DMS 273 (cell line): Measurements from ENCODE around the gene COL23A1.
"Not testable (repeated sequence)": the region's sequence is repeated elsewhere in the genome, so short reads cannot be mapped to it uniquely, and the experiment has no call there.

Experiments
- DNase-seq: peaks from one replicate; lab custom pipeline; 2025; ENCODE audit not compliant: unreplicated experiment; lab: John Stamatoyannopoulos, UW

COL23A1 gene

DNA sequence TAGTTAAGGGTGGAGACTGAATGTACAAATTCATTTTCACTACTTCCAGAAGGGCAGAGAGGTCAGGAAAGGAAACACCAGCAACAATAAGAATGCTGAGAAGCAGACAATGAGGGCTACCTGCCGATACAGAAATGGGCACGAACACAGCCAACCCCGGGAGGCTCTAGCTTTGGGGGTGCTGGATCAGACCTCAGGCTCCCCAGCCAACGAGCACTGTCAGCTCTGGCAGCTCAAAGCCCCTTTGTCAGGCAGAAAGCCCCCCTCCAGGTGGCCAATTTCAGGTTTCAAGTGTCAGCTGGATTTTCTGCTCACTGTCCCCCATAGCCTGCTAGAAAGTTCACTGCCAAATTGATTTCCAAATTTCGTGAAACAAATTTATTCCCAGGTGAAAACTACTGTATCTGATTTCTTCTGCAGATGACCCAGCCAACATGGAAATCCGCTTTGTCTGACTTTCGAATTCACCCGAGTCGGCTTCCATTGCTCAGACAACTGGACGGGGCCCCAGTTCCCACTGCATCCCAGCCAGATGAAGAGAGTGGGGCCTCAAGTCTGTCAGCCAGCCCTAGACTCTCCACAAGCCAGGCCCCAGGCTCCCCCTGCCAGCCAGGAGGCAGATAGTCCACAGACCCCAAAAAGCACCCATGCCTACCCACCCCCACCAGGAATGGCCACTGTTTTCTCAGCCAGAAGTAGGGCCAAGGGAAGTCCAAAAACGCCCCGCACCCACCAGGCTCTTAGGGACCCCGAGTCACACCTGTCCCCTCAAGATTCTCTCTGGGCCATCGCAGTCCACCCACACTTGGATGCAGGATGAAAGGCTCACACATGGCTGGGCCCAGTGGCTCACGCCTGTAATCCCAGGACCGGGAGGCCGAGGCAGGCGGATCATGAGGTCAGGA lies 261.1 kb downstream of the COL23A1 start:
- DNase-seq: no peak

DNA sequence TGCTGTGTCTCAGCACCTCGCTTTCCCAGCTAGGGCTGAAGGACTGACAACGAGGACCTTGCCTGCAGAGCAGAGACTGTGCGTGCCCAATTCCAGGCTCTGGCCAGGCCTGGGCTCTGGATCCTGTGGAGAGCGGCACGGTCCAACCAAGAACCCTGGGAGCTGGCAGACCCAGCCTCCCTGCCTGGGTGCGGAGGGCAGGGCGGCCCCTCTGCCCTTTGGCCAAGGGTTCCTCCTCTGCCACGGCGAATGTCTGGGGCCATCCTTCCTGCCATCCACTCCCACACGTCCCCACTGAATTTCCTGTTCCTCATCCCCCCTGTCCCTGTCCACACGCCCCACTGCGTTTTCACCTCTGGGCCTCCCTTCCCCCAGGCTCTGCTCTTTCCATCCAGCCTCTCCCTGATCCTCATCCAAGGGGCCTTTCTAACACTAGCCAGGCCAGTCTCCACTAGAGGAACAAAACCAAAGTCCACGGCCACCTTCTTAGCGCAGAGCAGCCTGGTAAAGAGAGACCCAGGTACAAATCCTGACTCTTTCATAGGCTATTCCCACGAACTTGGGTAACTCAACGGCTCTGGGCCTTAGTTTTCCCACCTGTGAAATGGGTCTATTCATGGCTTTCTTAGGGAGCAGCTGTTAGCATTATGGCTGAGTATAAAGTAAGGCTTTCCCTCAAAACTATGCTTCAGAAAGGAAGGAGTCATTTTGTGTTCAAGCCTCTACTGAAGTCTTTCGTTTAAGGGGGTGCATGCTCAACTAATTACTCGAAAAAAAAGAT lies 262.1 kb downstream of the COL23A1 start:
- no peak for DNase-seq

DNA sequence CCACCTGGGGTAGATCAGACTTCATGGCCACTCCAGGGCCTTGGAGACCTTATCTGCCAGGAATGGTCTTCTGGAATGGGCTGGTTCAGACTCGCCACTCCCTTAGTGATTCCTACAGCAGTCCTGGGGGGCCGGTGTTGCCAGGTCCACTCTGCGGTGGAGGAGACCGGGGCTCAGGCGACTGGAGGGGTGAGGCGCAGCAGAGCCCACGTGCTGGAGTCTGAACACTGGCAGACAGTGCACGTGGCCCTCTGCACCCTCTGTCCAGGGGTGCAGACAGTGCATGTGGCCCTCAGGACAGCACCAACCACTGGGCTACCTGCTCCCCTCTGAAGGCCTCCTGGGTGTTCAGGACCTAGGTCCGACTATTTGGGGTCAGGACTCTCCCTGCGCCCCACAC lies 262.7 kb downstream of the COL23A1 start:
- no peak for DNase-seq

DNA sequence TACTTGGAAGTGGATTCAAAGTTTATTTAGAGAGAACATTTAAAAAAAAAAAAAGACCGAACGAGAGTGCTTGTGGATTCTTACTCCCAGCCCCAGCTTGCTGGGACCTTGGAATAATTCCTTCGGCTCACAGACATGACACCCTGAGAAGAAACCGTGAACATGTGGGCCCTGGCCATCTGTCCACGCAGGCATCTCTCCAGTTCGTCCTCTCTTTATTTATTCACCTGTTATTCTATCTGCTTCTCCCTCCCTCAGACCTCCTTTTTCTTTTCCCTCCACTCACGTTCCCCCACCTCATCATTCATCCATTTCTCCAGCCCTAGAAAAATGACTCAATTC lies 263.8 kb downstream of the COL23A1 start:
- no peak for DNase-seq

DNA sequence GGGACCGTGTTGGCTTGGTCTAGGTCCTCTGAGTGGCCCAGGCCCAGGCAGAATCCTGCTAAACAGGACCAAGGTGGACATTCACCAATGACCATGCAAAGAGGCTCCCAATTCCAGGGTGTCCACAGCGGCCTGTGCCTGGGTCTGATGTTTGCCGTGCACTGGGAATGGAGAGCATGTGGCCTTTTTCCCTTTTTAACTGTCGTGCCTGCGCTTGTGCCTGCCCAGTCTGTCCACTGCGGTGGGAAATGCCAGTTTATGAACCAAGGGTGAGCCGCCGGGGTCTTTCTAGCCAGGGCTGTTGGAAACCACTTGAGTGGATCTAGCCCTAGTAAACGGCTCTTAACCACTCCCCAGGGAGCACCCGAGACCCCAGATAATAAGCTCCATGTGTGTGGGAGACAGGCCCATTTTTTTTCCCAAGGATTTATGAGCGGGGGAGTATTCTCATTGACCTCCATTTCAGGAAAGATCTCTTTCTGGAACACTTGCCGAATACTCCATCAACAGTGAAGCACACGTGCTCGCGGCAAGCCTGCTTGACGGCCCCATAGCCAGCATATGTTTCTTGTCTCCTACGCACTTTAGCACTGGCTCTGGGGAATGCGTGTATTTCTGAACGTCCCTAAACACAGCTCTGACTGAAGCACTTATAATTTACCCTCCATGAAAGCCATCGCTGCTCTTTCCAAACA lies 264.4 kb downstream of the COL23A1 start:
- DNase-seq: no peak

DNA sequence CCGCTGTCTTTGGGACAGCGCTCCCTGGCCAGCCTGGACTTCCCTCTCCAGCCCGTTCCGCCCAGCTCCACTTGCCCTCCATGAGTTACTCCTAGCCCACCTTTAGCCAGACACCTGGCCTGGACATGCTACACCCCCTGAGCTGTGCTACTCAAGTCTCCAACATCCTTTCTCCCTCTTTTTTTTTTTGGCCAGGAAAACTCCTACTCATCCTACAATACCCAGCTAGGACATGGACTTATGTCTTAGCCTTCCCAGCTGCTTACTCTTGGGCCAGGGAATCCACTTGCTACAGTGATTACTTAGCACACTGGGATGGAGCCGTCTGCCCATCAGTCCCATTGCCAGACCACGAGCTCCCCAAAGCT lies 264.9 kb downstream of the COL23A1 start:
- DNase-seq: no peak

DNA sequence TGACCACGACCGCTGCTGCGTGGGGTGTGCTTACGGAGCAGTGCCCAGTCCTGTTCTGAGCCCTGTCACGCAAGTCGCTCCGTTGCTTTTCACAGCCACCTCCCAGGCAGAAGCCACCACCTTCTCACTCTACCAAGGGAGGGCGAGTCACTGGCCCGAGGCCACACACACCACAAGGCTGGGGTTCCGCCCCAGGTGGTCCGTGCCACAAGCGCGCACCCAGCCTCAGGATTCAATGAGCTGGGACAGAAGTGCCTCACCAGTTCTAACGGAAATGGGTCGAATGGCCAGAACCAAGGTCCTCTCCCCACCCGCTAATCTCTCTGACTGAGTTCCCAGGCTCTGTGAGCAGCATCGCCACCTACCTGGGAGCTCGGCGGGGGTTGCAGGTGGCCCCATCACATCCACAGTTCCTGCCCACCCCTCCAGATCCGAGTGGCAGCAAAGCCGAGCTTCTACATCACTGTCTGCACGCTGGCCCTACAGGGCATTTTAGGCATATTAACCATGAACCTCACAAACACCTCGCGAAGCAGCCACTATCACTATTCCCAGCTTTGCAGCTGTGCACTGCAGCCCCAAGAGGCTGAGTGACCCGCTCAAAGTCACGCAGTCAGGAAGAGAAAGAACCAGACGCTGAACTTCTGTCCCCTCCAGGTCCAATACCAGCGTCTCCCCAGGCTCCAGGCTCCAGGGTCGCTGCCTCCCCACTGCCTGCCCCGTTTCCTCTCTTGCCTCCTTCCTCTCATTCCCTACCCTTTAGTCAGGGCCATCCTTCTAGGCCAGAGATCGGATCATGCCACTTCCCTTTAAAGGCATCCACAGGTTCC lies 265.5 kb downstream of the COL23A1 start:
- no peak for DNase-seq

DNA sequence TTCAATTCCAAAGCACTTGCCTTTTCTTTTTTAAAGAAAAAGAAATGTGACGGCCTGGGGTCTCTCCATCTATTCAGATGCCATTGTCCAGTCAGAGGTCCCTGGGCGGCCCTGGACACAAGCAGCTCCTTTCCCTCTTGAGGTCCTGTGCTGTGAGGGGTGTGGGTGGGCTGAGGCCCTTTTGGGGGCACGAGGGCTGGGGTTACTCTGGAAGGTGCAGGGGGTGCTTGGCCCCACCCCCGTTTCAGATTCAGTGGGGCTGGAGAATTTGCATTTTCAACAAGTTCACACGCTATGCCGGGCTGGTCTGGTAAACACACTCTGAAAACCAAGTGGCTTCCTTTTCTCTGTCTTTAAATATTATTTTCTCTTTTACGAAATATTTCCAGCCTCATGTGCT lies 266.2 kb downstream of the COL23A1 start:
- no peak for DNase-seq

DNA sequence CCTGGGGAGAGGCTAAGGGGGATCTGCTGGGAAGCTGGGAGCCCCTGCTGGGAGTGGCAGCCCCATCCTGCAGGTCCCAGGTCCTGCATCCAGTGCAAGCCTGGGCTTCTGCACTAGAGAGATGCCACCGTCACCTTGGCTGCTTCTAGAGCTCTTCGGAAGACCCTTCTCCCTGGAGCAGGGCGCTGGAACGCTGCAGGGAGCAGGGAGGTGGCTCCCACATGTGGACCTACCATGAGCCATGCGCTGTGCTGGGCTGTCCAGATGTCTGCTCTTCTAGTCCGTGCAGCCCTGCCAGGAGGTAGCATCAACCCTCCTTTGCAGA lies 266.7 kb downstream of the COL23A1 start:
- no peak for DNase-seq

DNA sequence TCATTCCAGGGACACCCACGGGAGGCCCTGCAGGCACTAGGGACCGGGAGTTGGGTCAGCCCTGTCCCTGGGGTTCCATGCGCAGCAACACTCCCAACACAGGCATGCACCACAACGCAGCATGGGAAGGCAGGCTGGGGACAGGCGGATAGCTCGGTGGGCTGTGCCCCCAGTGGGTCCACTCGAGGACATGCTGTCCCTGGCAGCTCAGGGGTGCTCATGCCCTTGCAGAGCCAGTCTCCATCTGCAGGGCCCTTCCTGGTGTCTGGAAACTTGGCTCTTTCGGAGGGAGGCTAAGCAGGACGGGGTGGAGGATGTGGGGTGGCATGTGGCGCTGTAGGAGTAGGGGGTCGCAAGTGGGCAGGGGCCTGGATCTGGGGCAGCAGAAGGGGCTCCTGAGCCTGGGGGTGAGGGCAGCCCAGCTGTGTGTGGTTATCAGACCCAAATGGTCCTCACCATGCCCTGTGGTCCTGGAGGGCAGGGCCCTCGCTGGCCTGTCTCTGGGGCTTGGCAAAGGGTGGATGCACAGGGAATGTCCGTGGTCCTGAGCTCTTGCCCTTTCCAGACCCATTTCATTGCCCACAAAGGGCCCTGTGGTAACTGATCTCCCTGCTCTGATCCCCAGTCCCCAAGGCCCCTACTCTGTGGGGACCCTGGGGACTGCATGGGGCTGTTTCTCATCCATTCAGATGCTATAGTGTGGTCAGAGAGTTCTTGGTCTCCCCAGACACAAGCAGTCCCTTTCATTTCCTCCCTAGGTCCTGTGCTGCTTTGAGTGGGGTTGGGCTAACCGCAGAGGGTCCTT lies 267.3 kb downstream of the COL23A1 start:
- DNase-seq: no peak

DNA sequence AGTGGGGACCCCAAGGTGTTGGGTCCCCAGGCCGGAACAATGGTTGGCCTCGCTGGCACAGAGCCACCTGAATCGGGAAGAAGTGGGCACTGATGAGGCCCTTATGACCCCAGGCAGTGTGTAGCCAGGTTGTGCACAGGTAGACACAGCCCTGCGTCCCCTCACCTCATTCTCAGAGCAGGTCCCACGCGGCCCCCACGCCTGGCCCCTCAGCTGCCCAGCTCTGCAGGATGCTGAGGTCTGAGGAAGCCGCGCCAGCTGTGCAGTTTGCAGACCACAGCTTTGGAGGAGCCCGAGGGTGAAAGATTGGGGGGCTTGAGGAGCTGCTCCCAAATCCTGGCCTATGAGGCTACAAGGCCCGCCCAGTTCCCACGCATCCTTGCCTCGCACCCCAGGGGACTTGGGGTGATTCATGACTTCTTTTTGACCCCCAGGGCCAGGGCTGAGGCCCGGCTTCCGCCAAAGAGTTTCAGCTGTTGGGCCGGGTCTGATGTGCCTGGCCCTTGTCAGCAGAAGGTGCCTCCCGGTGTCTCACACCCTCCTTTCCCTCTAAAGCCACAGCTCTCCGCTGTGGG lies 269.8 kb downstream of the COL23A1 start:
- no peak for DNase-seq

DNA sequence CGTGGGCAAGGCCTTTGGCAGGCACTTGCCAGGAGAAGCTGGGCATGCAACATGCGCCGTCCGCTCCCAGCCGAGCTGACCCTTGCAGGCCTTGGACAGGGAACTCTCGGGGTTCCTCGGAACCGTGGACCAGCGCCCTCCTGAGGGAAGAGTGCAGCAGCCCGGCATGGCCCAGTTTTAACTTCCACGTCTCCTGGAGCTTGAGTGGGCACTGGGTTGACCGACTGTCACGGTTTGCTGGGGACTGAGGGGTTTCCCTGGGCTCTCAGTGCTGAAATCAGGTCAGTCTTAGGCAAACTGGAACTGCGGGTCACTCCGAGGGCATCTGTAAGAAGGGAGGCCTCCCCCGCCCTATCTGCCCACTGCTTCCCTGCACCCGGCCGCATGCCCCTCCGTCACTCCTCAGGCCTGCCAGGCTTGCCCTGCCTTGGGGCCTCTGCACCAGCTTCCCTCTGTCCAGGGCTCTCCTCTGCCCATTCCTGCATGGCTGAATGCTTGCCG lies 270.6 kb downstream of the COL23A1 start:
- DNase-seq: no peak

DNA sequence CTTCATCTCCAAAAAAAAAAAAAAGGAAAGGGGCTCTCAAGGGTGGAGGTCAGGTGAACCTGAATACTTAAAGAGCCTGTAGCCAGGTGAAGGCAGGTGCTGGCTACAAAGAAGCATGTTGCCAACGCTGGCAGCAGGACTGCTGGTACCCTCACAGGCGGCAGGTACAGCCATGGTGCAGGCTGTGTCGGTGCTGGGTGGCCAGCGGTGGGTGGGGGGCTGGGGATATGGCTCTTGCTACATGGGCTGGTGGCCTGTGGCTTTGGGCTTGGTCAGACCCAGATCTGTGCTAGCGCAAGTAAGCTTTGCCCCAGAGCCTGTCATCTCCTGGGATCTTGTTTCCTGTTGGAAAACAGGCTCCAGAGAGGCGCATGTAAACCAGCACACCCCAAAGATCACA lies 271.3 kb downstream of the COL23A1 start:
- DNase-seq: no peak

DNA sequence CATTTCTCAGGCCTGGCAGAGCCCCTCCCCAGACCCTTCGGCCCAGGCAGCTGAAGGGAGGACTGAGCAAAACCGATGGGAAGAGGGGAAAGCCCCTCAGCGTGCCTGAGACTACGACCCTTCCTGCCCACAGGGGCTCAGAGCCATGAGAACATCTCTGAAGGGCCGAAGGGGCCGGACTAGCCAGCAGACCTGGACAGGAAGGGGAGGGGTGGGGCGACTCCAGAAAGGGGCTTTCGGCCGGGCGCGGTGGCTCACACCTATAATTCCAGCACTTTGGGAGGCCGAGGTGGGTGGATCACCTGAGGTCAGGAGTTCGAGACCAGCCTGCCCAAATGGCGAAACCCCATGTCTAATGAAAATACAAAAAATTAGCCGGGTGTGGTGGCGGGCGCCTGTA lies 271.8 kb downstream of the COL23A1 start:
- DNase-seq: no peak

DNA sequence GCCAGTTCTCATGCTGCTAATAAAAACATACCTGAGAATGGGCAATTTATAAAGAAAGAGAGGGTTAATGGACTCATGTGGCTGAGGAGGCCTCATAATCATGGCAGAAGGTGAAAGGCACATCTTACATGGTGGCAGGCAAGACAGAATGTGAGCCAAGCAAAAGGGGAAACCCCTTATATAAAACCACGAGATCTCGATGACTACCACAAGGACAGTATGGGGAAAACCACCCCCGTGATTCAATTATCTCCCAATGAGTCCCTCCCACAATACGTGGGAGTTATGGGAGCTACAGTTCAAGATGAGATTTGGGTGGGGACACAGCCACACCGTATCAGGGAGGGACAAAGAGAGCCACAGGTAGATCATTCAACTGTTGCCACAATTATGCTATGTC lies 272.5 kb downstream of the COL23A1 start:
- DNase-seq: not testable (repeated sequence)

DNA sequence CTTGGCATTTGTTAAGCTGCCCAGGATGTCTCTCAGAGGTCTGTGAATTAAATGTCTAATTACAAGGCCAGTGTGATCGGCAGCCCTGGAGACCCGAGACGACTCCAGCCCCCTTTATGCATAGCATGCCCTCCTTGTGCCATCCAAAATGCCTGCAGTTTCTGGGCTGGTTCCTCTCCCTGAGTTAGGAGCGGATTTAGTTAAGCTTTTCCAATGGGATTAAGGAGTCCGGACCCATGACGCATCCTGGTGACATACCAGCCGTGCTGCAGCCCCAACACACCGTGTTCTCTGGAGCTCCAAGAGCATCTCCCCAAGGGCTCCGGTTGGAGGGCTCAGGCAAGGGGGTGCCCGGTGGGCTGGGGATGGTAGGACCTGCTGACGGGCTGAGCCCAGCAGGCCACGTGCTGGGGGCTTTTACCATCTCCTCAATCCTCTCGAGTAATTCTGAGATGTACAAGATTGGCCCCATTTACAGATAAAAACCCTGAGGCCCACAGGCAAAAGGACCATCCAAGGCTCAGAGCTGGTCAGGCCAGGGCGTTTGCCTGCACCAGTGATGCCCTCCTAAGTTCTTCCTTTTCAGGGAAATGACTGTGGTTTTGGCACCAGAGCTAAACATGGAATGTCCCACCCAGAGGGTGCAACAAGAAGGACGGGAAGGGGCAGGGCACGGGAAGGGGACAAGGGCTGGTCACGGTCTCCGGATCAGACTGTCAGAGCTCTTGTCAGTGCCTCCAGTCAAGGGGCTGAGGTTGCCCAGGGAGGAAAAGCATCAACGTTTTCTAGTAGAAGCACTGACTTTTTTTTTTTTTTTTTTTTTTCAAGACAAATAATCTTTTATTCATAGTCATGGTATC lies 275.0 kb downstream of the COL23A1 start:
- DNase-seq: no peak

DNA sequence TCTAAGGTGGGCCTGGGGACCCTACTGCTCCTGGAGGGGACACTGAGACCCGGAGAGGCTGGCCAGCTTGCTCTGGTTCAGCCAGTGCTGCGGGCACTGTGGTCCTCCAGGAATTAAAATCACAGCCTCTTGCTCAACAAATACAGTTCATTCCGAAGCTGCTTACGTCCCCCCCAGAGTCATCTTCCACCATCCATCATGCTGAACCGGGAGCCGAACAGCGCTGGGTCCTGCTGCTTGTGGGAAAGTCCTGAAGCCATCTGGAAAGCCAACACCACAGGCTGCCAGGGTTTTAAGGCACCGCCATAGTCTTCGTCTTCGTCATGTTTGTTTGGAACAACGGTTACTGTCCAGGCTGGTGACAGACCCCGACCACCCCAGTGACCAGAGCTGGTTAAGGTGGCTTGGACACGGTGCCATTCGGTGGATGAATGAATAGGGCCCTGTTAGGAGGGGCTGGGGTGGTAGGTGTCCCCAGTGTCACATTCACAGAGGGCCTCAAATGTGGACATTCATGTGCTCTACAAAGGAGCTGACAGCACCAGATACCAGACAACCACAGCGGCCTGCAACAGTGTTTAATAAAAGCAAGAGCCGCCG lies 276.0 kb downstream of the COL23A1 start:
- no peak for DNase-seq

DNA sequence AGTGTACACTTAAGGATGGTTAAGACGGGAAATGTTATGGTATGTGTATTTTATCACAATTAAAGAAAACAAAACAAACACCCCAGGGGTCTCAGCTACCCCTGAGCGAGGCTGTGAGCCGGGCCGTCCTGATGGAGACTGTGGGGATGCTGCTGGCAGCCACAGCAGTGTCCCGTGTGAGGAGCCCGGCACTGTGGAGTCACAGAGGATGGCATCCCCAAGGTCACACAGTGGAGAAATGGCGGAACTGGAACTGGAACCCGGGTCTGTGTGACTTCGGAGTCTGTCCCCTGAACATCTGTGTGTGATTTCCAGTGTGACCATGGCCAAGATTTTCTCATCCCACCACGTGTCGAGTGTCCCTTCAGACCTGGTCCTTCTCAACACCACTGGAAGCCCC lies 276.9 kb downstream of the COL23A1 start:
- no peak for DNase-seq
